ENCODE data around the gene NEUROG1.

DNA sequence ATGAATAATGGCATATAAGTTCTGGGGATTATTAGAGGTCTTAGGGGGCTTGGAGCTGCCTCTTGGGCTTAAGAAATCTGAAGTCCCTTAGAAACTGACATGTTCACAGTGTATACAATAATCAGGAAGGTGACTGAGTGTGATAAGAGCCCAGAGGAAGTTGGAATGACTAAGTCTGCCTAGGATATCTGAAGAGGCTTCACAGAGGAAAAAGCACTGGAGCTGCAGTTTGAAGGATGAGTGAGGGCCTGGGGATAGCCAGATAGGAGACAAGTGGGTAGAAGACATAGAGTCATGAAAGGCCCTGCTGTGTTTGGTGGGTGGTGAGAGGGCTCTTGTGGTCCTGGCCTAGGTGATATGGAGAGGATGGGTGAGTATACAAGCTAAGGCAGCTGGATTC, 8.8 kb downstream of the NEUROG1 start:
- TF ChIP-seq, protein P1, sequence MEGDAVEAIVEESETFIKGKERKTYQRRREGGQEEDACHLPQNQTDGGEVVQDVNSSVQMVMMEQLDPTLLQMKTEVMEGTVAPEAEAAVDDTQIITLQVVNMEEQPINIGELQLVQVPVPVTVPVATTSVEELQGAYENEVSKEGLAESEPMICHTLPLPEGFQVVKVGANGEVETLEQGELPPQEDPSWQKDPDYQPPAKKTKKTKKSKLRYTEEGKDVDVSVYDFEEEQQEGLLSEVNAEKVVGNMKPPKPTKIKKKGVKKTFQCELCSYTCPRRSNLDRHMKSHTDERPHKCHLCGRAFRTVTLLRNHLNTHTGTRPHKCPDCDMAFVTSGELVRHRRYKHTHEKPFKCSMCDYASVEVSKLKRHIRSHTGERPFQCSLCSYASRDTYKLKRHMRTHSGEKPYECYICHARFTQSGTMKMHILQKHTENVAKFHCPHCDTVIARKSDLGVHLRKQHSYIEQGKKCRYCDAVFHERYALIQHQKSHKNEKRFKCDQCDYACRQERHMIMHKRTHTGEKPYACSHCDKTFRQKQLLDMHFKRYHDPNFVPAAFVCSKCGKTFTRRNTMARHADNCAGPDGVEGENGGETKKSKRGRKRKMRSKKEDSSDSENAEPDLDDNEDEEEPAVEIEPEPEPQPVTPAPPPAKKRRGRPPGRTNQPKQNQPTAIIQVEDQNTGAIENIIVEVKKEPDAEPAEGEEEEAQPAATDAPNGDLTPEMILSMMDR (IDR thresholded peaks at IDR 0.05) = no peak
- TF ChIP-seq POLR2A (IDR thresholded peaks at IDR 0.05) = no peak

All from body of pancreas (tissue), 4 donors.